ENCODE data around the gene PTMS. TPM values are rescaled to one million over a fixed set of nuclear protein-coding genes. Genes with fewer than 3 reads are reported as not detected.

Gene PTMS
- total RNA-seq, 1 donor from 2014 or later, result 864 TPM

GRCh38 chr12:6787309-6787708, 21.1 kb downstream of the PTMS start:
- Mint-ChIP-seq H3K36me3 (ENCODE audit: low read depth, unreplicated experiment) (peaks cover 4% of the 10 kb centered on the region), H3K4me3 (ENCODE audit: unreplicated experiment) (no peak overlapping the region), H3K27ac (ENCODE audit: unreplicated experiment) (peak overlapping the region; percentile 80), H3K9me3 (ENCODE audit: unreplicated experiment) (no peaks in the 10 kb centered on the region), H3K4me1 (ENCODE audit: unreplicated experiment) (peaks cover 45% of the 10 kb centered on the region), H3K27me3 (ENCODE audit: unreplicated experiment) (peaks cover under 1% of the 10 kb centered on the region)
- TF ChIP-seq, protein P1, sequence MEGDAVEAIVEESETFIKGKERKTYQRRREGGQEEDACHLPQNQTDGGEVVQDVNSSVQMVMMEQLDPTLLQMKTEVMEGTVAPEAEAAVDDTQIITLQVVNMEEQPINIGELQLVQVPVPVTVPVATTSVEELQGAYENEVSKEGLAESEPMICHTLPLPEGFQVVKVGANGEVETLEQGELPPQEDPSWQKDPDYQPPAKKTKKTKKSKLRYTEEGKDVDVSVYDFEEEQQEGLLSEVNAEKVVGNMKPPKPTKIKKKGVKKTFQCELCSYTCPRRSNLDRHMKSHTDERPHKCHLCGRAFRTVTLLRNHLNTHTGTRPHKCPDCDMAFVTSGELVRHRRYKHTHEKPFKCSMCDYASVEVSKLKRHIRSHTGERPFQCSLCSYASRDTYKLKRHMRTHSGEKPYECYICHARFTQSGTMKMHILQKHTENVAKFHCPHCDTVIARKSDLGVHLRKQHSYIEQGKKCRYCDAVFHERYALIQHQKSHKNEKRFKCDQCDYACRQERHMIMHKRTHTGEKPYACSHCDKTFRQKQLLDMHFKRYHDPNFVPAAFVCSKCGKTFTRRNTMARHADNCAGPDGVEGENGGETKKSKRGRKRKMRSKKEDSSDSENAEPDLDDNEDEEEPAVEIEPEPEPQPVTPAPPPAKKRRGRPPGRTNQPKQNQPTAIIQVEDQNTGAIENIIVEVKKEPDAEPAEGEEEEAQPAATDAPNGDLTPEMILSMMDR (IDR thresholded peaks at IDR 0.05; ENCODE audit: unreplicated experiment), result no peak
- no peak for DNase-seq (ENCODE audit: low spot score)

- peaks cover 2% of the 10 kb centered on the region for H3K27me3 Mint-ChIP-seq (ENCODE audit: unreplicated experiment)
- peaks cover 52% of the 10 kb centered on the region for H3K4me1 Mint-ChIP-seq (ENCODE audit: unreplicated experiment)
- peaks cover 4% of the 10 kb centered on the region for H3K36me3 Mint-ChIP-seq (ENCODE audit: low read depth, unreplicated experiment)
- TF ChIP-seq, protein P1 (IDR thresholded peaks at IDR 0.05; ENCODE audit: unreplicated experiment), result no peak
- H3K27ac Mint-ChIP-seq (ENCODE audit: unreplicated experiment), result peak within 1 kb of the TSS; percentile 77
- H3K9me3 Mint-ChIP-seq (ENCODE audit: unreplicated experiment), result no peaks in the 10 kb centered on the region
- H3K4me3 Mint-ChIP-seq (ENCODE audit: unreplicated experiment), result no peak within 1 kb of the TSS
- DNase-seq (ENCODE audit: low spot score), result no peak
These were observed 23.1 kb downstream of the PTMS start, which contains the start of gene CD4 for GRCh38 chr12:6788972-6789924. TSS of gene CD4 (plus strand) at chr12:6789528. CDS start at chr12:6800139, 10,611 bp downstream.

DNA sequence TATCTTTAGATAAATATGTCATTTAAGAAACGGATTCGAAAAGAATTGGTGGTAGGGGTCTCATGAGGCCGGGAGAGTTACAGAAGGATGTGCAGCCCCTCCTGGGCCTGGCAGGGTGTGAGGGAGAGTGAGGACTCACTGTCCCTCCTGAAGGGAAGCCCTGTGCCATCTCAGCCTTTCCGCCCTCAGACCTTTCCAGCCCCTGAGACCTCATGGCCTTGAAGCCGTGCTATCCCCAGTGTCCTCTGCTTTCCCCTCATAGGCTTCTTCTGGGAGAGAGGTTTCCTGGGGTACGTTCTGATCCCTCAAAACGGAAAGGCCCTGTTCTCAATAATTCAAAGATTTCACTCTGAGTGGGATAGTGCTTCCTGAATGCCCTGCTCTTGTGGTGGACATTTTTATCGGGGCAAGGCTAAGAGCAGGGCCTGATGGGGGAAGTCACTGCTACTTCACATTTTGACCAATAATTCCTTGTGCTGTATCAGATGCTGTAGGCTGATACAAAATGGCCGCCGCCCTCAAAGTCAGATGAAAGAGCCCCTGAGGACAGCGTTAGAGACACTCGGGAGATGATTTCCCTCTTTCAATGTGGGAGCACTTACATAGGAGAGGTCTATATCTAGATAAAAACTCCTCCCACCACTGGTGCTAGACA, 24.5 kb downstream of the PTMS start:
- TF ChIP-seq, protein P1 (IDR thresholded peaks at IDR 0.05; ENCODE audit: unreplicated experiment), result no peak
- Mint-ChIP-seq H3K27me3 (ENCODE audit: unreplicated experiment) (peaks cover 2% of the 10 kb centered on the region), H3K4me1 (ENCODE audit: unreplicated experiment) (peaks cover 39% of the 10 kb centered on the region), H3K36me3 (ENCODE audit: low read depth, unreplicated experiment) (peaks cover 4% of the 10 kb centered on the region), H3K4me3 (ENCODE audit: unreplicated experiment) (no peak overlapping the region), H3K27ac (ENCODE audit: unreplicated experiment) (no peak overlapping the region), H3K9me3 (ENCODE audit: unreplicated experiment) (no peaks in the 10 kb centered on the region)
- no peak for DNase-seq (ENCODE audit: low spot score)

- H3K4me3 Mint-ChIP-seq (ENCODE audit: unreplicated experiment), result no peak overlapping the region
These were observed 25.9 kb downstream of the PTMS start for GRCh38 chr12:6791931-6792520.

More at GRCh38 chr12:6791931-6792520, 25.9 kb downstream of the PTMS start:
- peaks cover 4% of the 10 kb centered on the region for H3K36me3 Mint-ChIP-seq (ENCODE audit: low read depth, unreplicated experiment)
- no peak overlapping the region for H3K27ac Mint-ChIP-seq (ENCODE audit: unreplicated experiment)
- no peak for DNase-seq (ENCODE audit: low spot score)
- peaks cover 4% of the 10 kb centered on the region for H3K27me3 Mint-ChIP-seq (ENCODE audit: unreplicated experiment)
- H3K9me3 Mint-ChIP-seq (ENCODE audit: unreplicated experiment), result no peaks in the 10 kb centered on the region
- peaks cover 31% of the 10 kb centered on the region for H3K4me1 Mint-ChIP-seq (ENCODE audit: unreplicated experiment)
- TF ChIP-seq, protein P1 (IDR thresholded peaks at IDR 0.05; ENCODE audit: unreplicated experiment), result no peak

Data from endothelial cell (in vitro differentiated cells).